GM12865 (cell line): ENCODE measurements around the gene TNFAIP3.

Source experiments
- DNase-seq: peaks from one replicate; pipeline ENCODE4 v3.0.0; 2010; ENCODE audit warnings: low read depth
- H3K4me3 ChIP-seq: 2 replicates; pipeline ENCODE4 v1.5.1; 2011; ENCODE audit warnings: mild to moderate bottlenecking, low read depth, low read length, control low read depth
- CTCF ChIP-seq: IDR thresholded peaks from 2 replicates; pipeline ENCODE4 v1.5.1; 2011; ENCODE audit warnings: low read length, control low read depth, low read depth, inconsistent platforms; ENCODE audit not compliant: insufficient read depth; ENCODE audit errors: missing control alignments

Gene TNFAIP3

GRCh38 chr6:137913996-137914529 lies 47.0 kb downstream of the TNFAIP3 start:
- DNase-seq = no peak
- no peak for TF ChIP-seq CTCF
- H3K4me3 ChIP-seq = no peak overlapping the region

DNA sequence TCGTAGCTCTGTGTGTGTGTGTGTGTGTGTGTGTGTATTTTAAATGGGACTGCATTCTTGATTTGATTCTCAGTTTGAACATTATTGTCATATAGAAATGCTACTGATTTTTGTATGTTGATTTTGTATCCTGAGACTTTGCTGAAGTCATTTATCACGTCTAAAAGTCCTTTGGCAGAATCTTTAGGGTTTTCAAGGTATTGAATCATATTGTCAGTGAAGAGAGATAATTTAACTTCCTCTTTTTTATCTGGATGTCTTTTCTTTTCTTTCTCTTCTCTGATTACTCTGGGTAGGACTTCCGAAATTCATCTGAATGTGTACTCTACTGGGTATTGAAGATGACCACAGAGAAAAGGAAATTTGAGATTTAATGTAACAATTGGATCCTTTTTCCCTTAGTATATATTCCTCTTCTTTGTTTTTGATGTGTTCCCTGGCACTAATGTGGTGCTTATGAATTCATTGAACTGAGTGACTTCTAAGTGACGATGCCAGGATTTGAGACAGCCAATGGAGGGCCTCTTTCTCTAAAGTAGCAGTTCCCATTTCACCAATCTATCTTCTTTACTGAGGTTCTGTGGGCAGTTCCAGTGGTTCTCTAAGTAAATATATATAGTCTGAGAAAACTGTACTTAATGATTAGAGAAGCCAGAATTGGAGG lies 47.6 kb downstream of the TNFAIP3 start:
- no peak for TF ChIP-seq CTCF
- no peak overlapping the region for H3K4me3 ChIP-seq
- no peak for DNase-seq

GRCh38 chr6:137915790-137916189 lies 48.7 kb downstream of the TNFAIP3 start:
- no peak overlapping the region for H3K4me3 ChIP-seq
- TF ChIP-seq CTCF = no peak
- no peak for DNase-seq

GRCh38 chr6:137917551-137918325 lies 50.7 kb downstream of the TNFAIP3 start:
- no peak for TF ChIP-seq CTCF
- DNase-seq = no peak
- H3K4me3 ChIP-seq = no peak overlapping the region

- no peak for DNase-seq
- no peak overlapping the region for H3K4me3 ChIP-seq
- TF ChIP-seq CTCF = no peak
Observed at GRCh38 chr6:137919502-137919823, 52.4 kb downstream of the TNFAIP3 start.

DNA sequence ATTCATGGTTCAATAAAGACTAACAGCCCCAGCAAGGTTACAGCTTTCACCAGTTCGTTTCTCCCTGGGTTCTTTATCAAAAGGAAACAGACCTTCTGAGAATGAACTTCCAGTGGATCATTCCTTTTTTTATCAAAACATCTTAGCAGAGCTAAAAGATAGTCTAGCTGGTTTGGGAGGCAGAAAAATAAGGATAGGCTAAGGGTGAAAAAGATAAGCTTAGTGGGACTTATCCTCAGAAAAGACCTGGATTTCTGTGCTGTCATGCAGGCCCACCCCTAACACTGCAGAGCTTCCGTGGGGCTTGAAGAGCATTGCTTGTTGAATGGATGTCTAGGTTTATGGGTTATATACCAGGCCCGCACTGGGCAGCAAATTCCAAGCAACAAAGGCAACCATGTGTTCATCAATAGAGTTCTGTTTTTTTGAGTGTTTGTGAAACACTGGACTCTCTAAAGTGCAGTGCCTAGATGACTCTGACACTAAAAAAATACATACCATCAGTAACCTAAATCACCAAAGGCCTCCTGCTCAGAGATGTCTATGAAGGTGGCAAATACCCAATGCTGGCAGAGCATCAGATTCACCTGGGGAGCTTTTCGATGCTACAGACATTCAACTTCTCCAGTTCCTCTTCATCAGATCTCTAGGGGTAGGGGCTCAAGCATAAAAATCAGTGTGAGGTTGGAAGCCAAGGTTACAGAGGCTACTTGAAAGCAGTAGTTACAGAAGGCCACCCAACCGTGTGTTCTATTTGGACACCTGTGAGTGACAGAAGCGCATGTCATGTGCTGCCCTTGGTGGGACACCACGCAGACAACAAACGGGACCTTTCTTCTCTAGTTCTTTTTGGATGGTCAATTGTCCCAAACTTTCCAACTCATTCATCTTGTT lies 53.0 kb downstream of the TNFAIP3 start:
- H3K4me3 ChIP-seq = no peak overlapping the region
- no peak for TF ChIP-seq CTCF
- DNase-seq = peak; percentile 47
